TTC549 (cell line): ENCODE results near the gene ATG16L1.

Experiments used
- FAIRE-seq: peaks from 2 replicates; lab custom pipeline; 2012; peaks lifted over from hg19 to GRCh38; lab: Jason Lieb, UNC

ATG16L1 gene

DNA sequence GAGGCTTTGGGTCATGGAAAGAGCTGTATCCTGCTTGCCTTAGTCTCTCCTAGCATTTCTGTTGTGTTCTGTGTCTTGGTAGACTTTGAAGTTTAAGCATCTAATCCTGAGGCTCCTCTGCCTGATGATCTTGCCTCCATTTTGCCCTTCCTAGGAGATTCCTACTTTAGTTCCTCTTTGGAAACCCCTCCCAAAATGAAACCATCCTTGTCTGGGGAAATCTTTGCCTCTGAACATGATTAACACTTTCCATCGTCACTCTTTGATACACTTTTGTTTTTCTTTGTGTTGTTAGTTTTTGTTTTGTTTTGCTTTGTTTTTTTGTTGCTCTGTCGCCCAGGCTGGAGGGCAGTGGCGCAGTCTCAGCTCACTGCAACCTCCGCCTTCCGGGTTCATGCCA is 9.2 kb downstream of the ATG16L1 start:
- no peak for FAIRE-seq

DNA sequence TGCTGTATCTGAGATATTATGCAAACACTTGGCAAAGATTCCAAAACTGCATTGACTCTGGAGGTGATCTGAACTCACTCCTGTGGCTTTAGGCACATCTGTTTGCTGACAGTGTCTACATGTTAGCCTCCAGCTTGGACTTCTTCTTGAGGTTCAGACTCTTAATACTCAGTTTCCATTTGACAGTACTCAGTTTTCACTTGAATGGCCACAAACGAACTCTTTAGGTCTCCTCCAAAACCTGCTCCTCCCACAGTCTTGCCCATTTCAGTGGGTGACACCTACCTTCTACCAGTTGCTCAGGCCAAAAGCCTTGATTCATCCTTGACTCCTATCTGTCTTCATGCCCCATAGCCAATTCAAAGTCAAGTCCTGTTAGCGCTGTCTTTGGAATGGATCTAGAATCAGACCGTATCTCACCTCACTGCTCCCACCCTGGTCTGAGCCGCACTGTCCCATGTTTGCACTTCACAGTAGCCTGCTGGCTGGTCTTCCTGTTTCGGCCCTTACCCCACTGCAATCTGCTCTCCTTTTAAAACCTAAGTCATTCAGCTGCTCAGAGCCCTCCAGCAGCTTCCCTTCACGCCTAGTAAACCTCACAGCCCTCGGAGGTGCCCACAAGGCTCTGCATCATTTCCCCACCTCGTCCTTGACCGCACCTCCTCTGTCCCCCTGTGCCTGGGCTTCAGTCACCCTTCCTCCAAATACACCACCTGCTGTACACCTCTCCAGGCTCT is 10.5 kb downstream of the ATG16L1 start:
- FAIRE-seq: no peak

DNA sequence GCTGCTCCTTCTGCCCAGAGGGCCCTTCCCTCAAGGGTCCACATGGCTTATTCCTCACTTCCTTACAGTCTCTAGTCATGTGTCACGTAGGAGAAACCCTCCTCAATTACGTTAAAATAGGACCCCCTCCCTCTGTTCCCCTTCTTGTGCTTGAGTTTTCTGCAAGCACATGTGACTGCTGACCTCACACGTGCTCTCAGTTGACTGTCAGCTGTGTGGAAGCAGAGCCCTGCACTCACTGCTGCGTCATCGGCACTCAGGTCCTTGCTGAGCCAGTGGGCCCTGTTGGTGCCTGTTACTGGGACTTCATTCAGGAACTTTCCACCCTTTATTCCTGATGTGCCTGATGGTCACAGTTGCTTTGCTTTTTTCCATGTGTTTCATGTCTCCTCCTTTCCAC is 11.1 kb downstream of the ATG16L1 start:
- no peak for FAIRE-seq

DNA sequence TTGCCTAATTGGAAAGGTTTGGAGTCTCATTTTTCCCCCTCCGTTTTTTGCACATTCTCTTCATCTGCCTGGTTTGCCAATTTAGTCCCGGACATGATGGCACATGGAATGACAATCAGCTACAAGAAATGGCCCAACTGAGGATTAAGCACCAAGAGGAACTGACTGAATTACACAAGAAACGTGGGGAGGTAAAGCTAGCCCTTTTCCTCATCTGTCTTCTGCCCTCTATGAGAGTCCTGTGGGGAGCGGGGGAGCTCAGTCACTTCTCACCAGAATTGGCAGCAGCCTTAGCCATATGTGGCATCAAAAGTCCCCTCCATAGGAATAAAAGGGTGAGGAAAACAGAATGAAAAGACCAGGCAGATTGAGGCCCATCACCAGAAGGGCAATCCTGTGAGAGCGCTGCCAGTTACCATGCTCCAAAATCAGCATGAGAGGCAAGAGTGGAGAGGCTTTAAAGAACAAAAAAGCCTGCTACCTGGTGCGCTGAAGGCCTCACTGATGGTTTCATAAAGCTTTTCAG is 11.6 kb downstream of the ATG16L1 start:
- FAIRE-seq: no peak

DNA sequence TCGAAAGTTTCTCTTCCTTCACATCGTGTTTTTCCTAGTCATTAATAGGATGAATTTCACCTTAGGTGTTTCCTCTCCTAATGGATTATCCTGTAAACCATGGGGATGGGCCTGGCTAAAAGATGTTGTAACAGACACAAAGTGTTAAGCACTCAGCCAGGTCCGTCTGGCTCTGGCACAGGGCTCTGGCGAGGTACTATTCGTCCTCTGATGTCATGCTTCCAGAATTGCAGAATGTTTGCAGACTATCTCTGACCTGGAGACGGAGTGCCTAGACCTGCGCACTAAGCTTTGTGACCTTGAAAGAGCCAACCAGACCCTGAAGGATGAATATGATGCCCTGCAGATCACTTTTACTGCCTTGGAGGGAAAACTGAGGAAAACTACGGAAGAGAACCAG is 13.2 kb downstream of the ATG16L1 start:
- FAIRE-seq: no peak

DNA sequence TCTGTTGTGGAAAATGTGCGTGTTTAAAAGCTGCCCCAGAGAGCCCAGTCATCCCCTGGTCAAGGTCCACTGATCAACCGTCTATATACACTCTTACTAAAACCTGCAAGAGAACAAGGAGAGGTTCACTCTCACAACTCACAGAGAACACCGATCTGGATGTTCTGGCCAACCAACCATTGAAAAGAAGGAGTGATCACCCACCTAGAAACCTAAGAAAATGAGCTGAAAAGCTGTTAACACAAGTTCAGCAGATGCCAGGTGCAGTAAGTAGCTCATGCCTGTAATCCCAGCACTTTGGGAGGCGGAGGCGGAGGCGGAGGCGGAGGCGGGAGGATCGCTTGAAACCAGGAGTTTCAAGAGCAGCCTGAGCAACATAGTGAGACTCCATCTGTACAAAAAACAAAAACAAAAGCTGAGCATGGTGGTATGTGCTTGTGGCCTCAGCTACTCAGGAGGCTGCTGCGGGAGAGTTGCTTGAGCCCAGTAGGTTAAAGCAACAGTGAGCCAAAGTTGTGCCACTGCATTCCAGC is 14.5 kb downstream of the ATG16L1 start:
- FAIRE-seq: no peak

DNA sequence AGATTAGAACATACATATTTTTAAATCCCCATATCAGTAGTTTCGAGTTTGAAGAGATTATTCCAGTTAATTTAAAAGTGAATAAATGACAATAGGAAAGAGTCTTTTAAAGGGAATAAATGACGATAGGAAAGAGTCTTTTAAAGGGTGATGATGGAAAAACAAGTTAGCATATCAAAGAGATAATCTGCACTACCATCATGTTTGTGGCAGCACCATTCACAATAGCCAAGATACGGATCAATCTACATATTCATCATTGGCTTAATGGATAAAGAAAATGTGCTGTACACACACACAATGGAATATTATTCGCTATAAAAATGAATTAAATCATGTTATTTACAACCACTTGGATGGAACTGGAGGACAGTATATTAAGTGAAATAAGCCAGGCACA is 15.0 kb downstream of the ATG16L1 start:
- FAIRE-seq: no peak

DNA sequence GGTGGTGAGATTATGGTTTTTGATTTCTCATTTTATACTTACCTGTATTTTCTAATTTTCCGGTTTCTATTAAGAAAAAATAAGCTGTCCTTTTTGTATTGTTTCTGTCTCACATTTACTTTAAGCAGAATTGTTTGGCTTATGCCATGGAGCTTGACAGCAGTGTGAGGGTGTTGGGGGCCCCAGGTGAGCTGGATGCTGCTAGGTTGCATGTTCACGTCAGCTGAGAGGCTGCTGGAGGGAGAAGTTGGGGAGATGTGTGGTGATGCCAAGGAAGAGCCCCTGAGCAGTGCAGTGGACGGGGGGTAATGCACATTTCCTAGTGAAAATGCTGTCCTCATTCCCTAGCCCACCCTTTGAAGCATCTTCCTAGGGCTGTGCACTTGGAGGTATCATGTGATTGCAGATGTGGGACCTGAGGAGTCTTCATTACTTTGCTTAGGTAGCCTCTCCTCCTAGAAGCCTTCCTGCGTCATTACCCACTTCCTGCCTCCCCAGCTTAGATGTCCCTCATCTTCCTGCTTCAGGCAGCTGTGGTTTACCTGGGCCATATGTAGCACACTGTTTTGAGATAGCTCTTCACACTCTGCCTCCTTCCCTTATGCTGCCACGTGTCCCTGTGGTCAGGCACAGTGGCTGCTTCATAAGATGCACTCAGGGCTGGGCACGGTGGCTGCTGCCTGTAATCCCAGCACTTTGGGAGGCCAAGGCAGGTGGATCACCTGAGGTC is 16.2 kb downstream of the ATG16L1 start:
- no peak for FAIRE-seq

DNA sequence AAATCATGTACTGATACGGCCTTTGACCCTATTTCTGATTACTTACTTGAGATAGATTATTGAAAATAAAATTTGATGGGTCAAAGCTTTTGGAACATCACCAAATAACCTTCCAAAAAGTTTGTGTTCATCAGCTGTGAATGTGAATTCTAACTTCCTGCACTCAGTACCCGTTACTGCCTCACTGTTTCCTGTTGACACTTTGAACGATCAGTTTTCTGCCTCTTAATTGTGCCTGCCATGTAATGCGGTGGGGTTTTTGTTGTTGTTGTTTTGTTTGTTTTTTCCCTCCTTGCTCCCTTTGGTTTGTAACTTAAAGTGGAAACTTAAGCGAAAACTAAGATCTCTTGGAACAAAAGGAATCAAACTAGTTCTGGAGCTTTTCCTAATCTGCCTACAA is 18.9 kb downstream of the ATG16L1 start:
- FAIRE-seq: no peak

DNA sequence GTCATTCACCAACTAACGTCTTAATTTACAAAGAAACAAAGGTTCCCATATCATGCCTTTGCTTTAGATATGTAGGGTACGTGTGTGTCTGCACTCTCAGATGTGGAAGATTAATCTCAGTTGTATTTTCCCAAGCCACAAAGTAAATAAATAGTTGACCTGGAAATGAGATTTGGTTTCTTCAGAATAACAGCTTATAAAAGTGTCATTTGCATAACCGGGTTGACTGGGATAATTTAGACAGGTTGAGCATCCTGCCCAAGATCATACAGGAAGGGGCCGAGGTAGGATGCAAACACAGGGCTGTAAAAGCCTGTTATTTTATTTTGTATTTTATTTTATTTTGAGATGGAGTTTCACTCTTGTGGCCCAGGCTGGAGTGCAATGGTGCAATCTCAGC is 19.5 kb downstream of the ATG16L1 start:
- no peak for FAIRE-seq

DNA sequence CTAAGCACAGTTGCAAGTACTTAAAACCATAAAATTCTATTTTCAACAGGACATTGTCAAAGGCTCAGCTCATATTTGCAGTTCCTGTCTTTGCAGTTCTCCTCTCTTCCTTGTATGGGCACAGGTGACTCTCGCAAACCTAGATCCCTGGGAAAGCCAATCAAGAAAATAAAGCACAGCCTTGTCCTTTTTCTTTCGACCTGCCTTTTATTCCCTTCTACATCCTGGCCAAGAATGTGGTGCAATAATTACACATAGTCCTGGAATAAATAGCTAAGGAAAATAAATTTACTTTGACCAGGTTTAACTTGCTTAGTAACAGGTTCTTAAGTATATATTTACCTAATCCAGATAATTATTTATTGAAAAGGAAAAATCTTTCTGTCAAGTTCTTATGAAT is 20.2 kb downstream of the ATG16L1 start:
- FAIRE-seq: no peak

DNA sequence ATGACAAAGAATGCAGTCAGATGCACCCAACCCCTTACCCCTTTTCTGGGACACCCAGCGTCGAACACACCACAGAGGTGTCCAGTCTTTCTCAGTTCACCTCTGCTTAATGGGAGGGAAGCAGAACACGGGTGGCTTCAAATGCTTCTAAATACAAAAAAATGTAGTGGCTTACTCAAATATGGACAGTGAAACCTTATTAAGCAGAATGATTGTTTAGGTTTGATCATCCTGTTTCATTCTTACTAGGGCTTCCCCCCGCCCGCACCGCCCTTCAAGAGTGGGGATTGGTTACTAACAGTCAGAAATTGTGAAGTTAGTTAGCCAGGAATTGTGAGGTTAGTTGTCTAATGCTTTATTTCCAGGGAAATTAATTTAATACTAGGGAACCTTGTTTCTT is 21.6 kb downstream of the ATG16L1 start:
- FAIRE-seq: no peak

DNA sequence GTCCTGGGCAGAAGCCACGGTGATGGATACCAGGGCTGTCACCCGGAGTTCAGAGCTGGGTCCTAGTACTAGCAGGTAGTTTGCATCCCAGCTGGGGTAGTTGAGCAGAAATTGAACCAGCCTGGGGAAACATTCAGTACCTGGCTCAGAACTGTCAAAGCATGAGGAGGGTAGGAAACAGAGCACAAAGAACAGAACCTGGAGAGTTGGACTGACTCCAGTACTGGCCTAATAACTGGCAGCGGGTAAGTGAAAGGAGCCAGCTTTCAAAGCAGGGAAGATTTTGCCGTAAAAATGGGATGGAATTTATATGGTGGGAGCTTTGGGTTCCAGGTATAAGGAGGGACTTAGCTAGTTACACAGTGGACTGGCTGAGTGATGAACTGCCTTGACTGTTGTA is 23.8 kb downstream of the ATG16L1 start:
- no peak for FAIRE-seq

DNA sequence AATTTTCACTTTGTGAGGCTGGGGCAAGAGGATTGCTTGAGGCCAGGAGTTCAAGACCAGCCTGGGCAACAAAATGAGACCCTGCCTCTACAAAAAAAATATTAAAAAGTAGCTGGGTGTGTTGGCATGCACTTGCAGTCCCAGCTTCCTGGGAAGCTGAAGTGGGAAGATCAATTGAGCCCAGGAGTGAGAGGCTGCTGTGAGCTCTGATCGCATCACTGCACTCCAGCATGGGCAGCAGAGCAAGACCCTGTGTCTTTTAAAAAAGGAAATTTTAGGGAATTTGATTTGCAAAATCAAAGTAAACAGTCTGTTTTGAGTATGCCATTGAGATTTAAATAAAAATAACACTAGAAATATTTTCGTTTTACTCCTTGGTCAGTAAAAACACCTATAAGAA is 27.4 kb downstream of the ATG16L1 start:
- no peak for FAIRE-seq

DNA sequence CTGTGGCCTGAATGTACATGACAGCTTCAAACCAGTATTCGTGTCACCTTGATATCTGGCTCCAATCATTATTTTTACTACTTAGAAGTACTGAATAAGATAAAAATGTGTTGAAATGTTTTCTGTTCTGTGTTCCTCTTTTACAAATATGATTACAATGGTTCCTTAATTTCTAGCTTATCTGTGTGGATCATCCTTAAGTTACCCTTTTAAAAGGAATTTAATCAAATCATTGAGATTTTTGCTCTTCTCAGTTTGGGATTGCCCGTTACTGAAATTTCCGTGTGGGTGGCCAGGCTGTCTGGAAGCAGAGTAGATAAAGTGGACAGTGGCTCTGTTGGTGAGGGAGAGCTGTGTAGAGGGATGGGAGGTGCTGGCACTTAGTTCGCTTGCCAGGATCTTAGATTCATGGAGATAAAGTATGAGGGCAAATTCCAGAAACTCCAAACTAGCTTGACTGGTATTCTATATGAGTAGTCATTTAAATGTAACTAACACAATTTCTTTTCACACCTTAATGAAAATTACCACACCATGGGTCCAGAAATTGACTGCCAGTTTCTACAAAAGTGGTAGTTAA is 28.7 kb downstream of the ATG16L1 start:
- no peak for FAIRE-seq

DNA sequence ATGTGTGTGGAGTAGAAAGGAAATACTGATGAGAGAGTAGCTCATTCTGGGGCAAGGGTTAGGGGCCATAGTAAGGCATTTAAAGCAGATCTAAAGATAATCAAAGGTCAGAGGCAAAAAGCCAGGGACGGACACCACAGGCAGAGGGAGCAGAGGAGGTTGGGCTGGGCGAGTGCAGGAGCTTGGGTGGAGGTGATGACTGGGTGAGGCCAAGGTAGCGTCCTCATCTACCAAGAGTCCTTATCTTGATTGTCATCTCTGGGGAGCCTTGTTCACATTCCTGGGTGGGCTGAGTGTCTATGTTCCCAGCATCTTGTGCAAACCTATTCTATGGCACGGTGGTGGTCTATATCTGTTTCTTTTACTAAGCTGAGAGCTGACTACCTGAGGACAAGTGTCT is 30.1 kb downstream of the ATG16L1 start:
- FAIRE-seq: no peak

DNA sequence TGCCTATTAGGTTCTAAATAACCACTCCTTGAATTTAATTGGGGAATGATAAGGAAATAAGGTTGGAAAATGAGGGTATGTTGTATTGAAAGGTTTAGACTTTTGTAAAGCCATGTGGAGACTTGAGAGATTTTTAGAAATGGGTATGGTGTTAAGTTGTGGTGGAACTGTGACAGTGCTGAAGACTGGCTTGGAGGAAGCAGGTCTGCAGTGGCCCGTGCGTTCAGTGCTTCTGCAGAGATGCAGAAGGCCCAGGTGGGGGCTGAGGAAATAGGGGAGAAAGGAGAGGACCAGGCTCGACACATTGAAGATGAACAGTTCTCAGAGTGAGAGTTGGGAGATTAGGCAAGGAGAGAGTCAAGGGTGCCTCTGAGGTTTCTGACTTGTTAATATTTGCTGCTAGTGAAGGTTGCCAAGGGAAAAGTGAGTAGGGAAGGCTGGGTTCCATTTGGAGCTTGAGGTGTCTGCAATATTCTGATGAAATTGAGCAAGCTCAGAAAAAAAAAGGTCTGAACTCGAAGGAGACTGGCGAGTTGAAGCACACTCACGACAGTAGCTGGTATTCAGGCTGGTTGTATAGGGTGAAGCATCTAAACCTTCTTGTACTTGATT is 30.6 kb downstream of the ATG16L1 start:
- FAIRE-seq: no peak

DNA sequence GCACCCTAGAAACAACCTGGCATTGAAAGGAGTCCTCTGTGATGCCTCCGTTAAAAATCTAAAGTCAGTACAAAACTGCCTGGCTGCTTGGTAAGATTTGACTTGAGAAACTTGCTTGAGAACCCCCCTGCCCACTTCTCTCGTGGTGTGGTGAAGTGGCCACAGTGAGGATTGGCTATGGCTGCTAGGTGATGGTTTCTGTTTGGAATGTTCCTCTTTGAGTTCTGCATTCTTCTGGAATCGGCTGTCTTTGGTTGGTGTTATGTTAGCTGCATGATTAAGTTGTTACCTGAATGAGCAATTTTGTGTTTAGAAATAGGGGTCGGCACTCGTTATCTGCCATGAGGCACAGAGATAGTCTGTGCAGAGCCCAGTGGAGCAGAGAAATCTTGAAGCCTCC is 34.4 kb downstream of the ATG16L1 start:
- FAIRE-seq: no peak

DNA sequence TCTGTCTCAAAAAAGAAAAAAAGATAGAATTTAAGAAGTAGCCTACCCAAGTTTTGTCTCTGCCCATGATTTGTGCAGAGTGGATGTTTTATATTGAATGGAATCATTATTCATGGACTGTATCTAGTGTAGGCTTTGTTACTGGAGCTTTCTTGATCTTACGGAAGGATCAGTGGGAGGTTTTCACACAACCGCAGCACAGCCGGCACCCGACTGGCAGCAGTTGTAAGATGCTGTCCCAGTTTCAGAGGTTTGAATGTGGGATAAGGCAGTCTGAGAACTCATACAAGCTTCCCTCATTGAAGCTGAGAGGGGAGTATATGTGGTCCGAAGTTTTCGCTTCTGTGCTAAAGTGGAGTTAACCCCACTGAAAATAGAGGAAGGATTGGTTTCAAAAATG is 36.4 kb downstream of the ATG16L1 start:
- FAIRE-seq: no peak

DNA sequence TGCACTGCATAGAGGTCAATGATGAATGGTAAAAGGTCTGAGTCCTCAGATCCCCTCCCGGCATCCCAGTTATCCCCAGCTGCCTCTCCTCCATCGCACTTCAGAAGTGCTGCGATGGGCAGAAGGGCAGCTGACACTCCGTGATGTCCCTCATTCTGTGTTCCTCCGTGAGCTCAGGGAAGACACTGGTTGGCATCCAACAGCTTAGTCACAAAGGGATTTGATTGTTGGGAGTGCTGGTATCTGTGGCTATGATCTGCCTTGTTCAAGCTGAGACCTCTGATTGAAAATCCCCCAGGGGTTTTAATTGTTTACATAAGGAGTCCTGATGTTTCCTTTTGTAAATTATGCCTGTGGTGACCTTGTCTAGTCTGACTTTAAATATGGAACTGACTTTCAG is 37.2 kb downstream of the ATG16L1 start:
- FAIRE-seq: no peak

DNA sequence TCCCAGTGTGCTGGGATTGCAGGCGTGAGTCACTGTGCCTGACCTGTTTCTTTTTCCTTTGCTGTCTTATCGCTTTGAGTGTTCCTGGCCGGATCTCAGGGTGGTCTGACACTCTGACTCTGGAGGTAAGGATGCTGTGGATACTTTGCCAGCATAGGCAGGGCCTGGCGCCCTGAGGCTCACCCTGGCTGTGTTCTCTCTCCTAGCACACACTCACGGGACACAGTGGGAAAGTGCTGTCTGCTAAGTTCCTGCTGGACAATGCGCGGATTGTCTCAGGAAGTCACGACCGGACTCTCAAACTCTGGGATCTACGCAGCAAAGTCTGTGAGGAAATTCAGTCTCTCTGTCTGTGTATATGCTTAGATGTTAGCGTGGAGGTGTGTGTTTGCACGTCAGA is 38.2 kb downstream of the ATG16L1 start:
- no peak for FAIRE-seq

DNA sequence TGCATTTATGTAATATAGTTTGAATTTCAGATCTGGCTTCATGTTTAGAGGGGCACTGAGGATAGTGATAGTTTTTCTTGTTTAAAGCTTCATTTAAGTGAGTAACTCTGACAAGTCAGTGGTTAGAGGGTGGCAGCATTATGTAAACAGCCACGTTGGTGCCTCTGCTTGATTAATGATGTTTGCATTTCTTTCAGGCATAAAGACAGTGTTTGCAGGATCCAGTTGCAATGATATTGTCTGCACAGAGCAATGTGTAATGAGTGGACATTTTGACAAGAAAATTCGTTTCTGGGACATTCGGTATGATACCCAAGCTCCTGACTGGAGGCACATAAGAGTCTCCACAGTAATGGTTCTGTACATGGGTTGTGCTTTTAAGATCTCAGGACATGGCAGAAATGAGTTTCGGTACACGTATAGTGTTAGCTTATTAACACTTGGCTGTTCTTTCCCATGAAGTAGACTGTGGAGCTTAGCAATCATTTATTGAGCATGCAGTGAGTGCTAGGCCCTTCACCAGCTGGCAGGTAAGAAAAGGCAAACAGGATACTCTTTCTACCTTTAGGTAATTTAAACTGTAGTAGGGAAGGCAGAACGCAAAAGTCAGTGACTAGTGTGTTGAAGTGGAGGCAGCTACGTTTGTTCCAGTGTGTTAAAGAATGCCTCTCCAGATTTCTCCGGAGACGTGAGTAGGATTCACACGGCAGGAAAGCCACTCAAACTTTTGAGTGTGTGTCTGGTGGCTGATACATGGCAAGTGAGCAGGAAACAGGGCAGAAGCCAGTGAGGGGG is 38.8 kb downstream of the ATG16L1 start:
- no peak for FAIRE-seq
